DOHH2 (cell line): Measurements from ENCODE around the gene ACSF3.

Experiments
- CTCF ChIP-seq: fragments of 200-600 bp; sonication (generic); IDR thresholded peaks from one replicate; pipeline ENCODE4 v1.5.1; 2014; ENCODE audit warnings: antibody characterized with exemption, mild to moderate bottlenecking, low read depth, low read length; ENCODE audit not compliant: poor library complexity, severe bottlenecking
- EZH2phosphoT487 ChIP-seq: fragments of 200-600 bp; sonication (generic); IDR thresholded peaks from 2 replicates; pipeline ENCODE4 v1.6.1; 2017; ENCODE audit warnings: borderline replicate concordance, mild to moderate bottlenecking, antibody characterized with exemption, low read length, moderate library complexity, mixed read lengths

DNA sequence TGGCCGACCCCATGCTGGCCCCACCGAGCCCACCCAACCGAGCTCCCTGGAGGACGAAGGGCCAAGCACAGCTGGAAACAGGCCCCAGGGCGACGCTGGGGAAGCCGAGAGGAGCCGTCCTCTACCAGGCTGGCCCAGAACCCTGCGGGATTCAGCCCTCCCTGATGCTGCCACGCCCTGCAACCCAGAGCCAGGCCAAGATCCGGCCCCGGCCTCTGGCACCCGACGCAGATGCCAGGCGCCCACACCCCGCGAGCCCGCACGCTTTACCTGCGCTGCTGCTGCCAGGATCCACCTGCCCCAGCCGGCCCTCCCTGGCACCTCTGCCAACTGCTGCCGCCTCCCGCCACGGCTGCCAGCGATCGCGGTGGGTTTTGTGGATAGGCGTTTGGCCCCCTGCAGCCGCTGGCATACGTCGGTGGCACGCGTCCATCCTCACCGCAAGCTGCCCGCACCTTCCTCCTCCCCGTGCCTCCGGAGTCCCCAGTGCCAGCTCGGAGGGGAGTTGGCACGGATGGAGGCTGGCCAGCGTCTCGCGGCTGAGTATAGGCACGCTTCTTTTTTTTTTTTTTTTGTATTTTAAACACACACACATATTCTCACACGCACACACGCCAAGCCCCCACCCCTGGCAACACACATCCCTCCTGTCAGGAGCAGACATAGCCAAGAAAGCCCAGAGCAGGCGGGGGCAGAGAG, 41.3 kb upstream of the ACSF3 start:
- TF ChIP-seq CTCF (no peak), EZH2phosphoT487 (no peak)
